Neural progenitor cell (in vitro differentiated cells): ENCODE data around the gene CNOT6L. TPM values are rescaled to one million over a fixed set of nuclear protein-coding genes. Genes with fewer than 3 reads are reported as not detected.
A peak's percentile ranks its signal among the peaks of the same experiment; 100 is the strongest.

Source experiments
- DNase-seq: peaks from one replicate; pipeline ENCODE4 v3.0.0-alpha.2; 2016; ENCODE audit warnings: low spot score
- H2AFZ ChIP-seq: fragments of 200-600 bp; sonication (generic); replicated peaks from 2 replicates; pipeline ENCODE4 v1.6.1; 2016; ENCODE audit warnings: antibody characterized with exemption
- H3F3A ChIP-seq: fragments of 200-600 bp; sonication (generic); 2 replicates; pipeline ENCODE4 v1.6.1; 2016; ENCODE audit warnings: antibody characterized with exemption, low read depth
- H3K27ac ChIP-seq: fragments of 200-600 bp; sonication (generic); 2 replicates; pipeline ENCODE4 v1.5.1; 2016; ENCODE audit warnings: mild to moderate bottlenecking
- H3K27me3 ChIP-seq: fragments of 200-600 bp; sonication (generic); 2 replicates; pipeline ENCODE4 v1.6.1; 2016; ENCODE audit warnings: mild to moderate bottlenecking, moderate library complexity
- H3K36me3 ChIP-seq: fragments of 200-600 bp; sonication (generic); 2 replicates; pipeline ENCODE4 v1.5.1; 2016
- H3K4me1 ChIP-seq: fragments of 200-600 bp; sonication (generic); 2 replicates; pipeline ENCODE4 v1.6.1; 2016; ENCODE audit warnings: mixed run types
- H3K4me2 ChIP-seq: fragments of 200-600 bp; sonication (generic); 2 replicates; pipeline ENCODE4 v1.6.1; 2016
- H3K4me3 ChIP-seq: fragments of 200-600 bp; sonication (generic); 2 replicates; pipeline ENCODE4 v1.5.1; 2016
- H3K79me2 ChIP-seq: fragments of 200-600 bp; sonication (generic); 2 replicates; pipeline ENCODE4 v1.6.1; 2016; ENCODE audit warnings: low read depth
- H3K9ac ChIP-seq: fragments of 200-600 bp; sonication (generic); 2 replicates; pipeline ENCODE4 v1.6.1; 2016
- H3K9me3 ChIP-seq: fragments of 200-600 bp; sonication (generic); 2 replicates; pipeline ENCODE4 v1.5.1; 2016; ENCODE audit warnings: low read depth
- H4K20me1 ChIP-seq: fragments of 200-600 bp; sonication (generic); 2 replicates; pipeline ENCODE4 v1.6.1; 2016; ENCODE audit warnings: low read depth
- H3K27ac Mint-ChIP-seq: 3 replicates; pipeline ENCODE4 v1.8.0; 2021; ENCODE audit warnings: mixed read lengths
- H3K27me3 Mint-ChIP-seq: 2 replicates; pipeline ENCODE4 v1.8.0; 2022; ENCODE audit warnings: low read depth, mild to moderate bottlenecking, inconsistent platforms, moderate library complexity, mixed read lengths; ENCODE audit not compliant: insufficient read depth
- H3K36me3 Mint-ChIP-seq: 3 replicates; pipeline ENCODE4 v1.8.0; 2021; ENCODE audit warnings: mixed read lengths
- H3K4me1 Mint-ChIP-seq: 3 replicates; pipeline ENCODE4 v1.8.0; 2021; ENCODE audit warnings: mixed read lengths
- H3K4me3 Mint-ChIP-seq: 3 replicates; pipeline ENCODE4 v1.8.0; 2021; ENCODE audit warnings: mild to moderate bottlenecking, moderate library complexity, mixed read lengths
- H3K9me3 Mint-ChIP-seq: 3 replicates; pipeline ENCODE4 v1.8.0; 2020; ENCODE audit warnings: mixed read lengths
- EZH2 ChIP-seq: fragments of 200-600 bp; sonication (generic); IDR thresholded peaks from 2 replicates; pipeline ENCODE4 v1.6.1; 2017; ENCODE audit warnings: antibody characterized with exemption, mild to moderate bottlenecking, moderate library complexity
- EZH2phosphoT487 ChIP-seq: fragments of 200-600 bp; sonication (generic); IDR thresholded peaks from 2 replicates; pipeline ENCODE4 v1.6.1; 2017; ENCODE audit warnings: antibody characterized with exemption
- total RNA-seq: library from RNA; depleted of rRNA; stranded (reverse); fragments of >200 nt; gene quantifications from 2 replicates; pipeline ENCODE4 v1.2.3, GENCODE V29; 2015; ENCODE audit warnings: low replicate concordance
- TF ChIP-seq, protein P1 (sequence below): fragments of 200-600 bp; sonication (generic); IDR thresholded peaks from 2 replicates; pipeline ENCODE4 v1.5.1; 2017; ENCODE audit warnings: antibody characterized with exemption, mild to moderate bottlenecking

CNOT6L gene
- total RNA-seq, 1 donor from 2014 or later, result 7.5 TPM

GRCh38 chr4:77821775-77822174, 2.6 kb upstream of the CNOT6L start:
- DNase-seq, result no peak
- no peaks in the 10 kb centered on the region for H3K36me3 Mint-ChIP-seq

GRCh38 chr4:77820649-77821561, 1.7 kb upstream of the CNOT6L start:
- H3K36me3 Mint-ChIP-seq, result no peaks in the 10 kb centered on the region
- Histone ChIP-seq H3K4me2 (peak overlapping the region; percentile 95), H3K4me1 (peaks cover 8% of the 10 kb centered on the region), H3K27ac (no peak overlapping the region), H4K20me1 (peaks cover 8% of the 10 kb centered on the region), H3F3A (peaks cover 15% of the 10 kb centered on the region), H3K27me3 (peaks cover 23% of the 10 kb centered on the region), H3K79me2 (peaks cover 12% of the 10 kb centered on the region), H3K36me3 (no peaks in the 10 kb centered on the region), H3K4me3 (peak overlapping the region; percentile 87), H3K9ac (no peak overlapping the region), H2AFZ (peak overlapping the region; percentile 100), H3K9me3 (no peaks in the 10 kb centered on the region)
- no peak for DNase-seq
- no peaks in the 10 kb centered on the region for H3K9me3 Mint-ChIP-seq
- TF ChIP-seq EZH2, result no peak
- TF ChIP-seq, protein P1, sequence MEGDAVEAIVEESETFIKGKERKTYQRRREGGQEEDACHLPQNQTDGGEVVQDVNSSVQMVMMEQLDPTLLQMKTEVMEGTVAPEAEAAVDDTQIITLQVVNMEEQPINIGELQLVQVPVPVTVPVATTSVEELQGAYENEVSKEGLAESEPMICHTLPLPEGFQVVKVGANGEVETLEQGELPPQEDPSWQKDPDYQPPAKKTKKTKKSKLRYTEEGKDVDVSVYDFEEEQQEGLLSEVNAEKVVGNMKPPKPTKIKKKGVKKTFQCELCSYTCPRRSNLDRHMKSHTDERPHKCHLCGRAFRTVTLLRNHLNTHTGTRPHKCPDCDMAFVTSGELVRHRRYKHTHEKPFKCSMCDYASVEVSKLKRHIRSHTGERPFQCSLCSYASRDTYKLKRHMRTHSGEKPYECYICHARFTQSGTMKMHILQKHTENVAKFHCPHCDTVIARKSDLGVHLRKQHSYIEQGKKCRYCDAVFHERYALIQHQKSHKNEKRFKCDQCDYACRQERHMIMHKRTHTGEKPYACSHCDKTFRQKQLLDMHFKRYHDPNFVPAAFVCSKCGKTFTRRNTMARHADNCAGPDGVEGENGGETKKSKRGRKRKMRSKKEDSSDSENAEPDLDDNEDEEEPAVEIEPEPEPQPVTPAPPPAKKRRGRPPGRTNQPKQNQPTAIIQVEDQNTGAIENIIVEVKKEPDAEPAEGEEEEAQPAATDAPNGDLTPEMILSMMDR, result no peak
- peaks cover 19% of the 10 kb centered on the region for H3K4me1 Mint-ChIP-seq
- peaks cover 9% of the 10 kb centered on the region for H3K27me3 Mint-ChIP-seq
- peak overlapping the region; percentile 97 for H3K4me3 Mint-ChIP-seq
- no peak overlapping the region for H3K27ac Mint-ChIP-seq

More at GRCh38 chr4:77821775-77822174, 2.6 kb upstream of the CNOT6L start:
- H3K4me3 Mint-ChIP-seq, result no peak overlapping the region
- H3K27me3 Mint-ChIP-seq, result peaks cover 9% of the 10 kb centered on the region
- Histone ChIP-seq H3K79me2 (peaks cover 8% of the 10 kb centered on the region), H3K4me1 (peaks cover 8% of the 10 kb centered on the region), H3K4me3 (no peak overlapping the region), H3K4me2 (no peak overlapping the region), H3K9ac (no peak overlapping the region), H3K27me3 (peaks cover 24% of the 10 kb centered on the region), H3K27ac (no peak overlapping the region), H3K9me3 (no peaks in the 10 kb centered on the region), H2AFZ (no peak overlapping the region), H4K20me1 (peaks cover 8% of the 10 kb centered on the region), H3K36me3 (no peaks in the 10 kb centered on the region), H3F3A (peaks cover 15% of the 10 kb centered on the region)
- no peak for TF ChIP-seq EZH2
- TF ChIP-seq, protein P1, result no peak
- no peak for TF ChIP-seq EZH2phosphoT487
- no peaks in the 10 kb centered on the region for H3K9me3 Mint-ChIP-seq
- peaks cover 19% of the 10 kb centered on the region for H3K4me1 Mint-ChIP-seq
- H3K27ac Mint-ChIP-seq, result no peak overlapping the region

- H3K36me3 ChIP-seq, result no peaks in the 10 kb centered on the region
- peak; percentile 95 for DNase-seq
- H2AFZ ChIP-seq, result peak overlapping the region; percentile 100
- no peaks in the 10 kb centered on the region for H3K9me3 ChIP-seq
- Mint-ChIP-seq H3K27me3 (peaks cover 9% of the 10 kb centered on the region), H3K27ac (peak overlapping the region; percentile 85), H3K36me3 (no peaks in the 10 kb centered on the region), H3K9me3 (no peaks in the 10 kb centered on the region), H3K4me3 (peak overlapping the region; percentile 97), H3K4me1 (peaks cover 19% of the 10 kb centered on the region)
- peaks cover 8% of the 10 kb centered on the region for H3K4me1 ChIP-seq
- H3K27me3 ChIP-seq, result peaks cover 23% of the 10 kb centered on the region
- H3K79me2 ChIP-seq, result peaks cover 12% of the 10 kb centered on the region
- peak; percentile 40 for TF ChIP-seq EZH2
- TF ChIP-seq, protein P1, result no peak
- peak overlapping the region; percentile 95 for H3K4me2 ChIP-seq
- peaks cover 13% of the 10 kb centered on the region for H4K20me1 ChIP-seq
- H3F3A ChIP-seq, result peaks cover 15% of the 10 kb centered on the region
- H3K4me3 ChIP-seq, result peak overlapping the region; percentile 87
- no peak overlapping the region for H3K9ac ChIP-seq
- no peak overlapping the region for H3K27ac ChIP-seq
Observed at GRCh38 chr4:77819843-77820648, 878 bp upstream of the CNOT6L start.
